ENCODE measurements around the gene RAMP3.

DNA sequence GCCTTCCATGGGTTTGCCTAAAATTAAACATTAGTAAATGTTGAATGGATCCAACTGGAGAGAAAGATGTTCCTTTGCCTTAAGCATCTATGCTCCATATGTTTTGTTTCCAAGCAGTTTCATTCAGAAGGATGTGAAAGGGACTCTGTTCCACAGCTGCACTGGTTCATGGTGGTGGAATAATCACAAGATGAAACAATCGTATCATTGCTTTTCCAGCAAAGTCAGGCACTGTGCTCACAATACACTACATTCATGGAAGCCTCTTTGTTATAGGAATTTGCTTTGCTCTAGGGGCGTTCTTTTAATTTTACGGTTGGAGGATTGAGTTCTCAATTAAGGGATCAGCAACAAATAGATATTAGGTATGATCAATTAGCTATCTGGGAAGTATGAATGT, 33.8 kb downstream of the RAMP3 start:
- TF ChIP-seq, protein P1, sequence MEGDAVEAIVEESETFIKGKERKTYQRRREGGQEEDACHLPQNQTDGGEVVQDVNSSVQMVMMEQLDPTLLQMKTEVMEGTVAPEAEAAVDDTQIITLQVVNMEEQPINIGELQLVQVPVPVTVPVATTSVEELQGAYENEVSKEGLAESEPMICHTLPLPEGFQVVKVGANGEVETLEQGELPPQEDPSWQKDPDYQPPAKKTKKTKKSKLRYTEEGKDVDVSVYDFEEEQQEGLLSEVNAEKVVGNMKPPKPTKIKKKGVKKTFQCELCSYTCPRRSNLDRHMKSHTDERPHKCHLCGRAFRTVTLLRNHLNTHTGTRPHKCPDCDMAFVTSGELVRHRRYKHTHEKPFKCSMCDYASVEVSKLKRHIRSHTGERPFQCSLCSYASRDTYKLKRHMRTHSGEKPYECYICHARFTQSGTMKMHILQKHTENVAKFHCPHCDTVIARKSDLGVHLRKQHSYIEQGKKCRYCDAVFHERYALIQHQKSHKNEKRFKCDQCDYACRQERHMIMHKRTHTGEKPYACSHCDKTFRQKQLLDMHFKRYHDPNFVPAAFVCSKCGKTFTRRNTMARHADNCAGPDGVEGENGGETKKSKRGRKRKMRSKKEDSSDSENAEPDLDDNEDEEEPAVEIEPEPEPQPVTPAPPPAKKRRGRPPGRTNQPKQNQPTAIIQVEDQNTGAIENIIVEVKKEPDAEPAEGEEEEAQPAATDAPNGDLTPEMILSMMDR (IDR thresholded peaks at IDR 0.05; ENCODE audit: low read depth, low read length) = no peak
- no peak for TF ChIP-seq EZH2phosphoT487 (IDR thresholded peaks at IDR 0.05; ENCODE audit: low read depth)

All from OCI-LY3 (cell line).